ENCODE data around the gene EXTL2. TPM values are rescaled to one million over a fixed set of nuclear protein-coding genes. Genes with fewer than 3 reads are reported as not detected.

The EXTL2 gene, protein sequence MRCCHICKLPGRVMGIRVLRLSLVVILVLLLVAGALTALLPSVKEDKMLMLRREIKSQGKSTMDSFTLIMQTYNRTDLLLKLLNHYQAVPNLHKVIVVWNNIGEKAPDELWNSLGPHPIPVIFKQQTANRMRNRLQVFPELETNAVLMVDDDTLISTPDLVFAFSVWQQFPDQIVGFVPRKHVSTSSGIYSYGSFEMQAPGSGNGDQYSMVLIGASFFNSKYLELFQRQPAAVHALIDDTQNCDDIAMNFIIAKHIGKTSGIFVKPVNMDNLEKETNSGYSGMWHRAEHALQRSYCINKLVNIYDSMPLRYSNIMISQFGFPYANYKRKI
- 10 to 100 TPM; 40.6 to 47.5 TPM for total RNA-seq
- 56.1 TPM for polyA plus RNA-seq (2013, experiment 1 of 2)
- polyA plus RNA-seq (2013, experiment 2 of 2) = 53.9 TPM
- long read RNA-seq, experiment 1, transcript EXTL2-202 (5 exons, 3,985 nt) = major isoform, 8 of 27 reads
- long read RNA-seq, experiment 1, partial matches to known transcripts = 2 of 27 reads
- long read RNA-seq, experiment 1, other reads (novel, unspliced or antisense) = 13 of 27 reads
- long read RNA-seq, experiment 2, transcript EXTL2-202 (5 exons, 3,985 nt) = major isoform, 62 of 137 reads
- long read RNA-seq, experiment 2, transcript EXTL2-201 (5 exons, 2,835 nt) = minor isoform, 36 of 137 reads
- long read RNA-seq, experiment 2, partial matches to known transcripts = 8 of 137 reads
- long read RNA-seq, experiment 2, other reads (novel, unspliced or antisense) = 29 of 137 reads
- long read RNA-seq, experiment 3, transcript EXTL2-201 (5 exons, 2,835 nt) = minor isoform, 25 of 130 reads
- long read RNA-seq, experiment 3, transcript EXTL2-202 (5 exons, 3,985 nt) = major isoform, 83 of 130 reads
- long read RNA-seq, experiment 3, partial matches to known transcripts = 1 of 130 reads
- long read RNA-seq, experiment 3, other reads (novel, unspliced or antisense) = 18 of 130 reads
- long read RNA-seq, experiment 4, transcript EXTL2-202 (5 exons, 3,985 nt) = major isoform, 16 of 34 reads
- long read RNA-seq, experiment 4, transcript EXTL2-201 (5 exons, 2,835 nt) = minor isoform, 12 of 34 reads
- long read RNA-seq, experiment 4, partial matches to known transcripts = 1 of 34 reads
- long read RNA-seq, experiment 4, other reads (novel, unspliced or antisense) = 3 of 34 reads

DNA sequence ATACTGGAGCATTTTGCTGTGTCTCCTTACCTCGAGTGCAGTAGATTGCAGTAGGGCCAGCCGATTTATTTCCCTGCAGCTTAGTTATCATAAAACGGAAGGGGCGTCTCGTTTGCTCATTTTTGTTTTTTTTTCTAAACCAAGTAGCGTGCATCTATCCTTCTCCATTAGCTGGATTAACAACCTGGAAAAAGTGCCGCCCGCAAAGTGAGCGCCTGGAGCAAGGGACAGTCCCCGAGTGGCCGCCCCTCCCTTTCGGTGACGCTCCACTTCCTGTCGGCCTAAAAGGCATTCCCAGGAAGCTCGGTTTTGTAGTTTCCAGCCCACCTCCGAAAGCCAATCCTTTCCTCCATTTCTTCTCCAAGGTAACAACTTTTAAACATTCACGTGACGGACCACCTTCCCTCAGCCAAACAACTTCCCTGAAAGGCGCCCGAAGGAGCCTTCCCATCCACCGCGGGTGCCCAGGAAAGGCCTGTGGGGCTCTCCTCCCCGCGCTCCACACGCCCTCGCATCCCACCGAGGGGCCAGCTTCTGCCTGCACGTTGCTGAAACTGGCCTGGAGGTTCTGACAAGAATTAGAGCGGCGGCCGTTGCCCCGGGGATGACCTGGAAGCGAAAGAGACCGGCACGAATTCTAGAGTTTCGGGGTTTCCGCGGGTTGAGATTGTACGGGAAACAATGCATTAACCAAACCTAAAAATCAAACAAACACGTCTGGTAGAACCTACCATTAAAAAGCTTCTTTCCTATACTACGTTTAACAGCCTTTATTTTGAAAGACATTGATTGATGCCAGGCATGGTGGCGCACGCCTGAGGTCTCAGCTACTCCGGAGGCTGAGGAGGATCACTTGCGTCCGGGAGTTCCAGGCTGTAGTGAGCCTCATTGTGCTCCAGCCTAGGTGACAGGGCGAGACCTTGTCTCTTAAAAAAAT is at the start of gene EXTL2:
Gene EXTL2, minus strand, starts transcription at position 240 of the 937 bp plus-strand sequence. CDS start 6,085 bp downstream, outside the sequence.
- H3K9me3 Mint-ChIP-seq = peaks cover 23% of the 10 kb centered on the region
- WGBS, 2 experiments (ENCODE audit: insufficient coverage in 1 of 2, insufficient read length in 1 of 2) = 0% methylated on average over 32 to 47 of the region's 47 CpGs
- H3K4me3 Mint-ChIP-seq = peak within 1 kb of the TSS; percentile 100

DNA sequence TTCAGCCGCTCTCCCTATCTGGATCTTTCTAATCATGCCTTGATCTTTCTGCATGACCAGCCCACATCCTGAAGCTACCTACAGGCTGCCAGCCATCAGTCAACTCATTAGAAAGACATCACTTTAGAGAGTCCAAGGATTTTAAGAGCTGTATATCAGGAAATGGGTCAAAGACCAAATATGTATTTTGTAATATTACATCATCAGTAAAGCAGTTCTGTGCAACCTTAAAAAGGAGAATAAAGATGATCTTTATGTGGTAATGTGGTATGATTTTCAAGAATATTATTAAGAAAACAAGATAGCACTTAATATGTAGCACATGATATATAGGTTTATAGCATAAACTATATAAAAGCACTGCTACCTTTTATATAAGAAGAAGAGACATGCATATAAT is 48.9 kb upstream of the EXTL2 start:
- Histone ChIP-seq H3K9ac (ENCODE audit: extremely low read depth, low read length, poor library complexity, severe bottlenecking) (no peak overlapping the region), H3K27me3 (ENCODE audit: control insufficient read depth, insufficient read depth, low read length, poor library complexity, severe bottlenecking) (no peaks in the 10 kb centered on the region), H3K36me3 (ENCODE audit: control insufficient read depth, insufficient read depth, low read length) (peaks cover 37% of the 10 kb centered on the region), H3K4me3 (ENCODE audit: low read length) (no peak overlapping the region), H3K27ac (ENCODE audit: low read depth, low read length) (no peak overlapping the region), H3K9me3 (ENCODE audit: control insufficient read depth, low read length) (no peaks in the 10 kb centered on the region), H3K4me1 (ENCODE audit: control insufficient read depth, insufficient read depth, low read length) (no peaks in the 10 kb centered on the region)
- no peak overlapping the region for H3K4me3 Mint-ChIP-seq
- TF ChIP-seq, protein P1, sequence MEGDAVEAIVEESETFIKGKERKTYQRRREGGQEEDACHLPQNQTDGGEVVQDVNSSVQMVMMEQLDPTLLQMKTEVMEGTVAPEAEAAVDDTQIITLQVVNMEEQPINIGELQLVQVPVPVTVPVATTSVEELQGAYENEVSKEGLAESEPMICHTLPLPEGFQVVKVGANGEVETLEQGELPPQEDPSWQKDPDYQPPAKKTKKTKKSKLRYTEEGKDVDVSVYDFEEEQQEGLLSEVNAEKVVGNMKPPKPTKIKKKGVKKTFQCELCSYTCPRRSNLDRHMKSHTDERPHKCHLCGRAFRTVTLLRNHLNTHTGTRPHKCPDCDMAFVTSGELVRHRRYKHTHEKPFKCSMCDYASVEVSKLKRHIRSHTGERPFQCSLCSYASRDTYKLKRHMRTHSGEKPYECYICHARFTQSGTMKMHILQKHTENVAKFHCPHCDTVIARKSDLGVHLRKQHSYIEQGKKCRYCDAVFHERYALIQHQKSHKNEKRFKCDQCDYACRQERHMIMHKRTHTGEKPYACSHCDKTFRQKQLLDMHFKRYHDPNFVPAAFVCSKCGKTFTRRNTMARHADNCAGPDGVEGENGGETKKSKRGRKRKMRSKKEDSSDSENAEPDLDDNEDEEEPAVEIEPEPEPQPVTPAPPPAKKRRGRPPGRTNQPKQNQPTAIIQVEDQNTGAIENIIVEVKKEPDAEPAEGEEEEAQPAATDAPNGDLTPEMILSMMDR (conservative IDR thresholded peaks at IDR 0.05) = no peak
- WGBS, 2 experiments (ENCODE audit: insufficient coverage in 1 of 2, insufficient read length in 1 of 2) = 94 to 100% methylated on average over 1 of the region's 1 CpG
- peaks cover 15% of the 10 kb centered on the region for H3K9me3 Mint-ChIP-seq
- peaks cover 71% of the 10 kb centered on the region for H3K36me3 Mint-ChIP-seq (ENCODE audit: low read depth)
- H3K27ac Mint-ChIP-seq = no peak overlapping the region
- no peaks in the 10 kb centered on the region for H3K27me3 Mint-ChIP-seq (ENCODE audit: insufficient read depth)
- no peak for DNase-seq
- no peaks in the 10 kb centered on the region for H3K4me1 Mint-ChIP-seq

More for the DNA sequence above, at the start of gene EXTL2:
- TF ChIP-seq, protein P1 (conservative IDR thresholded peaks at IDR 0.05) = no peak
- no peaks in the 10 kb centered on the region for H3K27me3 Mint-ChIP-seq (ENCODE audit: insufficient read depth)
- H3K4me3 ChIP-seq (ENCODE audit: low read length) = peak within 1 kb of the TSS; percentile 100
- H3K4me1 Mint-ChIP-seq = peaks cover 19% of the 10 kb centered on the region
- peaks cover 49% of the 10 kb centered on the region for H3K36me3 Mint-ChIP-seq (ENCODE audit: low read depth)
- H3K4me1 ChIP-seq (ENCODE audit: control insufficient read depth, insufficient read depth, low read length) = no peaks in the 10 kb centered on the region
- peak within 1 kb of the TSS; percentile 86 for H3K9ac ChIP-seq (ENCODE audit: extremely low read depth, low read length, poor library complexity, severe bottlenecking)
- H3K36me3 ChIP-seq (ENCODE audit: control insufficient read depth, insufficient read depth, low read length) = peaks cover 40% of the 10 kb centered on the region
- H3K27me3 ChIP-seq (ENCODE audit: control insufficient read depth, insufficient read depth, low read length, poor library complexity, severe bottlenecking) = no peaks in the 10 kb centered on the region
- H3K27ac Mint-ChIP-seq = peak within 1 kb of the TSS; percentile 99
- peak; percentile 94 for DNase-seq
- H3K27ac ChIP-seq (ENCODE audit: low read depth, low read length) = peak within 1 kb of the TSS; percentile 95
- peaks cover 23% of the 10 kb centered on the region for H3K9me3 ChIP-seq (ENCODE audit: control insufficient read depth, low read length)
